Motor neuron (in vitro differentiated cells): ENCODE data around the gene GJA5. TPM values are rescaled to one million over a fixed set of nuclear protein-coding genes. Genes with fewer than 3 reads are reported as not detected.
"Not testable (repeated sequence)": the region's sequence is repeated elsewhere in the genome, so short reads cannot be mapped to it uniquely, and the experiment has no call there.

Experiments used
- ATAC-seq, 8 experiments: fragments of 200-7000 bp; cut with Tn5 transposase; replicated peaks in 6 of 8; 2 replicates each; pipeline ENCODE4 v1.8.0; 2021; ENCODE audit warnings: mild to moderate bottlenecking in 8 of 8, moderate library complexity in 8 of 8
- H3K27ac ChIP-seq, 2 donors: fragments of 250-450 bp; sonication (Bioruptor Pico); 2 replicates each; pipeline ENCODE4 v1.9.0; 2021; ENCODE audit warnings: antibody characterized with exemption in 2 of 2, mild to moderate bottlenecking in 2 of 2, moderate library complexity in 1 of 2
- H3K4me1 ChIP-seq, 2 donors: fragments of 250-450 bp; sonication (Bioruptor Pico); replicated peaks in 1 of 2; 2 replicates each; pipeline ENCODE4 v1.6.1; 2021; ENCODE audit warnings: antibody characterized with exemption in 2 of 2, mild to moderate bottlenecking in 2 of 2, moderate library complexity in 1 of 2
- H3K4me3 ChIP-seq, 5 donors: fragments of 250-450 bp; sonication (Bioruptor Pico); 2 replicates each; pipeline ENCODE4 v1.9.0; 2021; ENCODE audit warnings: antibody characterized with exemption in 5 of 5, mild to moderate bottlenecking in 5 of 5, moderate library complexity in 4 of 5
- WGBS, 10 experiments: fragments of 450-650 bp; shearing (Covaris generic); methylation state at CpG; one replicate each; pipeline ENCODE4 v1.0.0; 2022; 5-methylcytosine and 5-hydroxymethylcytosine counted together
- in situ Hi-C, 9 experiments: fragments of 400-800 bp; cut with MboI; loops; one replicate each; pipeline ENCODE4 v1.15.0; 2021; ENCODE audit warnings: low sequenced_read_pairs in 9 of 9, low pct_unique_long_range_greater_than_20kb in 2 of 9; ENCODE audit not compliant: unreplicated experiment in 9 of 9
- total RNA-seq, 8 experiments: library from RNA; unstranded; fragments of 300-600 nt; gene quantifications; 2 replicates each; pipeline versions ENCODE4 v1.2.3 to v1.2.4, GENCODE V29; 2022

Gene GJA5
- total RNA-seq, 8 experiments from 2014 or later = 0.14 to 2.0 (median 0.30) TPM

GRCh38 chr1:147741065-147741464, 19.3 kb downstream of the GJA5 start:
- 17 to 88% (median 58%) methylated on average over 1 of the region's 1 CpG; no CpG with 5 or more reads in 6 of the 10 experiments for WGBS, 10 experiments
- Histone ChIP-seq H3K27ac (no peak overlapping the region), H3K4me1 (no peaks in the 10 kb centered on the region), H3K4me3 (no peak overlapping the region)
- in situ Hi-C loops = loop anchor here in 2 of 9 experiments (25.0 kb wide), 2 partner anchors 121 to 146 kb away; no protein-coding TSS in a partner anchor
- ATAC-seq = peak in 1 of 8 experiments; percentile 61

DNA sequence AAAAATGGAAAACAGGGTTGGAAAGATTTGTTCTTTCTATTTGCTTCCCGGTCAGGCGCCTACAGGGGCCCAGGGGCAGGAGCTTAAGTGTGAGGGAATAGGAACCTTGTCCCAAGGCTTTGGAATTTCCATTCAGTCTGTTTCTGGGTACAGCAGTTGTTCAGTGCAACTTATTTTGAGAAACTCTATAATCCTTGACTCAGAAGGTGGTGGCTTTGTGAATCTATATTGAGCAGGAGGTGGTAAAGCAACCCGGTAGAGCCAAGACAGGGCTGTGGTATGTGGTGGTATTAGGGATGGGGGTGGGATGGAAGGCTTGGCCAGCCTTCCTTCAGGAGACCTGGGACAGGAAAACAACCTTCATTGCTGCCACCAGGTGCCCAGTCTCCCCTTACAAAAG, 20.0 kb downstream of the GJA5 start:
- Histone ChIP-seq H3K4me3 (no peak overlapping the region), H3K27ac (no peak overlapping the region), H3K4me1 (no peaks in the 10 kb centered on the region)
- 30 to 100% (median 82%) methylated on average over 1 to 3 of the region's 3 CpGs; no CpG with 5 or more reads in 3 of the 10 experiments for WGBS, 10 experiments
- no peak for ATAC-seq
- in situ Hi-C loops = loop anchor here in 2 of 9 experiments (25.0 kb wide), 2 partner anchors 122 to 147 kb away; no protein-coding TSS in a partner anchor

DNA sequence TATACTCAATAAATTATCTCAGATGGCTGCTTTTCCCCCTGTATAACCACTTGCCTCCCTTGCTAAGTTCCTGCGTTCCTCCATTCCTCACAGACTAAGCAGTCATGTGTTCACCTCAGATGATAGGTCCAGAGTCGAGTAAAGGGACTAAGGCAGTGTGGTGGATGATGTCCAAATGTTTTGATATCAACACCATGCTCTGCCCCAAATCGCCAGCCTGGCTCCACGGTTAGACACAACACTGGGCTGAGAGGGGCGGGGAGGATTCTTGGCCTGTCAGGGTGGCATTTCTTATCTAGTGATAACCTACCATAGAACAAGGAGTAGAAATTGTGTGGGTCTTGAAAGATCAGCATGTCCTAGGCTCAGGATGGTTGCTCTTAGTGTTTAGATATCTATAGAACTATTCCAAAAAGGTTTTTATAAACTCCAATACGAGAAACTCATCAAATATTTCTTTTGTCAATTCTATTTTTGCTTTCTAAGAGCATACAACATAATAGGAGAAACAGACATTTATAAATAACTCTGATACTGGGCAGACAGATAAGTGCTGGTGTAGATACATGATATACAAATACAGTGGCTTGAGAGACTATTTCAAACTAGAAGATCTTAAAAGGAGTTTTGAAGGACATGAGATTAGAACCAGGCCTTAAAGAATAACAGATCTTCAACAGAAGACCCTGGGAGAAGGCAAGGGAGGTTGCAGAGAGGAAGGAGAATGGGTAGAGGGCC, 21.5 kb downstream of the GJA5 start:
- in situ Hi-C loops = loop anchor here in 2 of 9 experiments (25.0 kb wide), 2 partner anchors 123 to 148 kb away; no protein-coding TSS in a partner anchor
- 40 to 100% (median 71%) methylated on average over 1 to 6 of the region's 6 CpGs for WGBS, 10 experiments
- Histone ChIP-seq H3K4me3 (no peak overlapping the region), H3K27ac (no peak overlapping the region), H3K4me1 (no peaks in the 10 kb centered on the region)
- no peak for ATAC-seq

DNA sequence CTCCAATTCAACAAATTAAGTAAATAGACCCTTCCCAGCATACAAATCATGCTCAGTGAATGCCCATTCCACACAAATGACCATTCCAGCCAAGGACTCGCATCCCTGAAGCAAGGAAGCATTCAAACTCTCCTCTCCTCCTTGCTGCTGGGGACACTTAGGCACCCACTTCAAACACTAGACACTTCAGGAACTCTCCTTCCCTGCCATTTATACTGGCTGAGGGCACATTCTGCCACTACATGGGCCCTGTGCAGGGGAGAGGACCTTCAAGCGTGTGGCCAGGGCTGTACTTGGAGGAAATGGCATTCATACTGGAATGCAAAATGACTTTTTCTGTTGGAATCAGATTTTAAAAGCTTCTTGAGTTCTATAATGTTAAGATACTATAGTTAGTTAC, 22.3 kb downstream of the GJA5 start:
- 75 to 100% (median 100%) methylated on average over 1 to 2 of the region's 2 CpGs; no CpG with 5 or more reads in 2 of the 10 experiments for WGBS, 10 experiments
- no peak for ATAC-seq

DNA sequence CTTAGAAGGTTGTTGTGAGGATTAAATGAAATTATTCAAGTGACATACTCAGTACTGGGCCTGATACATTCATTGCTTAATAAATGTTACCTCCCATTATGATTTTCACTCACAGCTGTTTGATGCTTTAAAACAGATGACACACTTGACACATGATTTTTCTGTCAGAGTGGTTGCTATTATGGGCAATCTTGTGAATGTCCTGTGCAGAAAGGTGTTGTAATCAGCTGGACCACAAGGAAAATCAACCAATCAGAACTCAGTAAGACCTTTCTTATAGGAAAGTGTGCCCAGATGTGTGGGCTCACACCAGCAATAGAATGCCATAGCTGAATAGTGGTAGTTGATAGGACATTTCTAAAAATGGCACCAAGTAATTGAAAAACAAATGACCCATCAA, 23.5 kb downstream of the GJA5 start:
- Histone ChIP-seq H3K4me1 (no peaks in the 10 kb centered on the region), H3K4me3 (no peak overlapping the region), H3K27ac (no peak overlapping the region)
- in situ Hi-C loops = loop anchor here in 2 of 9 experiments (25.0 kb wide), 2 partner anchors 125 to 150 kb away; no protein-coding TSS in a partner anchor
- peak in 2 of 8 experiments; percentile 40 to 48 for ATAC-seq

More for the DNA sequence above, 22.3 kb downstream of the GJA5 start:
- no peaks in the 10 kb centered on the region for H3K4me1 ChIP-seq
- no peak overlapping the region for H3K27ac ChIP-seq
- in situ Hi-C loops = loop anchor here in 2 of 9 experiments (25.0 kb wide), 2 partner anchors 124 to 149 kb away; no protein-coding TSS in a partner anchor
- H3K4me3 ChIP-seq = no peak overlapping the region

DNA sequence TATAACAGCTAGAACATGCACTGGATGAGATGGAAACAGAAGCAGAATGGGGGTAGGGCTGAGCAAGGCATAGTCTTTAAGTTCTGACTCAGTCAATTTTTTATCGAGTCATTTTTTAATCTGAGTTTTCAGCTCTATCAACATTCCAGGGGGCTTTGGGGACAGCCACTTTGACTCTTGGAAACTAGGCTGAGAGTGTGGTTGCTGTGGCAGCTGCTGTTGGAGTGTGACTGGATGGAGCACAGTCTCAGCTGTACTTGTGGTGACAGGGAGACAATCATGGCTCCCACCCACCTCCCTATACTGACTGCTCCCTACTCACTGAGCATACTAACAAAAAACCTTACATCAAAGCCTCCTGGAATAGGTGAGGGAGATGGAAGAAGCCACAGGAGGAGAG, 25.0 kb downstream of the GJA5 start:
- no peak for ATAC-seq

DNA sequence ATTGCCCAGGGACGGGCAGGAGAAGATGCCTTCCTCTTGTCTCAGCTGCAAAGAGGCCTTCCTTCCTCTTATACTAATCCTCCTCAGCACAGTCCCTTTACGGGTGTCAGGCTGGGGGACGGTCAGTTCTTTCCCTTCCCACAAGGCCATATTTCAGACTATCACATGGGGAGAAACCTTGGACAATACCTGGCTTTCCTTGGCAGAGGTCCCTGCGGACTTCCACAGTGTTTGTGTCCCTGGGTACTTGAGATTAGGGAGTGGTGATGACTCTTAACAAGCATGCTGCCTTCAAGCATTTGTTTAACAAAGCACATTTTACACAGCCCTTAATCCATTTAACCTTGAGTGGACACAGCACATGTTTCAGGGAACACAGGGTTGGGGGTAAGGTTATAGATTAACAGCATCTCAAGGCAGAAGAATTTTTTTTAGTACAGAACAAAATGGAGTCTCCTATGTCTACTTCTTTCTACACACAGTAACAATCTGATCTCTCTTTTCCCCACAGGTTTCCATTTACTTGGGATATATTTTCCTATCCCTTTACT, 26.0 kb downstream of the GJA5 start:
- ATAC-seq, H3K4me3 ChIP-seq, H3K27ac ChIP-seq, H3K4me1 ChIP-seq: not testable (repeated sequence)
- WGBS, 10 experiments = 60 to 77% (median 69%) methylated on average over 1 to 4 of the region's 4 CpGs; no CpG with 5 or more reads in 6 of the 10 experiments
- in situ Hi-C loops = loop anchor here in 2 of 9 experiments (25.0 kb wide), 2 partner anchors 128 to 153 kb away; no protein-coding TSS in a partner anchor

More for the DNA sequence above, 25.0 kb downstream of the GJA5 start:
- WGBS, 10 experiments = 88 to 100% (median 100%) methylated on average over 1 of the region's 1 CpG; no CpG with 5 or more reads in 6 of the 10 experiments
- in situ Hi-C loops = loop anchor here in 2 of 9 experiments (25.0 kb wide), 2 partner anchors 127 to 152 kb away; no protein-coding TSS in a partner anchor
- H3K4me1 ChIP-seq = no peaks in the 10 kb centered on the region
- no peak overlapping the region for H3K4me3 ChIP-seq
- no peak overlapping the region for H3K27ac ChIP-seq

GRCh38 chr1:147729315-147729714, 31.1 kb downstream of the GJA5 start:
- H3K4me1 ChIP-seq = peaks cover 0 to 9% of the 10 kb centered on the region in 2 donors
- in situ Hi-C loops = loop anchor here in 2 of 9 experiments (25.0 kb wide), 2 partner anchors 133 to 158 kb away; no protein-coding TSS in a partner anchor
- WGBS, 10 experiments = 13 to 100% (median 90%) methylated on average over 1 to 2 of the region's 2 CpGs
- H3K27ac ChIP-seq = no peak overlapping the region
- peak in 3 of 8 experiments; percentile 41 to 99 (median 62) for ATAC-seq
- H3K4me3 ChIP-seq = no peak overlapping the region

- 0 to 43% (median 29%) methylated on average over 1 to 2 of the region's 2 CpGs; no CpG with 5 or more reads in 3 of the 10 experiments for WGBS, 10 experiments
- Histone ChIP-seq H3K4me1 (peaks cover 0 to 9% of the 10 kb centered on the region in 2 donors), H3K4me3 (no peak overlapping the region), H3K27ac (no peak overlapping the region)
- peak in 1 of 8 experiments; percentile 74 for ATAC-seq
- in situ Hi-C loops = loop anchor here in 2 of 9 experiments (25.0 kb wide), 2 partner anchors 136 to 161 kb away; no protein-coding TSS in a partner anchor
Measured at GRCh38 chr1:147726168-147726567, 34.2 kb downstream of the GJA5 start.

DNA sequence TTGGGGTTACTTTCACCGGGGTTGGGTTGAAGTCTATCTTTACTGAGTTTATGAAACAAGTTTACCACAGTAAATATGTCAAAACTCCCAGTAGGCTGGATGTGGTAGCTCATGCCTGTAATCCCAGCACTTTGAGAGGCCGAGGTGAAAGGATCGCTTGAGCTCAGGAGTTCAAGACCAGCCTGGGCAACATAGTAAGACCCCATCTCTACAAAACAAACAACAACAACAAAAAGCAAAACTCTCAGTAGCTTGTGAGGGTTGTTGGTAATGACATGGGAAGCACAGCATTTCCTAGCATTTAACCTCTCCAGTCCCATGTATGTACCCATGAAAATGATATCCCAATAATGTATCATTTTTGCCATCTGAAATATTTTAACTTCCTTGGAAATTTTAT, 34.7 kb downstream of the GJA5 start:
- Histone ChIP-seq H3K4me3 (no peak overlapping the region), H3K4me1 (peaks cover 0 to 9% of the 10 kb centered on the region in 2 donors), H3K27ac (no peak overlapping the region)
- in situ Hi-C loops = loop anchor here in 2 of 9 experiments (25.0 kb wide), 2 partner anchors 137 to 162 kb away; no protein-coding TSS in a partner anchor
- WGBS, 10 experiments = 80 to 100% (median 90%) methylated on average over 1 to 3 of the region's 3 CpGs; no CpG with 5 or more reads in 1 of the 10 experiments
- ATAC-seq = no peak

DNA sequence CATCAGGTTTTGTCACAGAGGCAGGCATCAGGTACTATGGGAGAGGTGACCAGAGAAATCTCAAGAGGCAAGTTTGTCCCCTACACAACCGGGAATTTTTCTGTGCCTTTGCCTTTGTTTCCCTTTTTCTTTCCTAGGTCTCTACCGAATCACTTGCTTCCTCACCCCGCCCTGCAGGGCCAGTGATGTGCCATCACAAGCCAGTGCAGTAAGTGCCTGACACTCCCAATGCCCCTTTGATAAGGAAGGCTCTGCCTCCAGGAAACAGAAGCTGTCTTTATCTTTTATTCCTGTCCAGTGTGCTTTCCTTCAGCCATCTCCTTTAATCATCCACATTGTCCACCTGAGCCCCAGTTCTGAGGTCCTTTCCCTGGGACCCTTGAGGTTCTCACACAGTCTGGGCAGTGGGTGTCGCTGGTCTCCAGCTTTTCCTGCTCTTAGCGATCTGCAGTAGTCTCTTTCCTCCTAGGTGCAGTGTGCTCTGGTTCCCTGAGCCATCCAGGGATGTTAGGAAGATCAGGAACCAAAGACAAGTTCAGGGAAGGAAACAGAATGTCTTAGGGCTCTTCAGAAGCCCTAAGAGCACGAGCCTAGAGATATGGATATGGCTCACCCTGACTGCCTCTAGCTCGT, 36.6 kb downstream of the GJA5 start:
- no peak overlapping the region for H3K27ac ChIP-seq
- in situ Hi-C loops = loop anchor here in 3 of 9 experiments (5.0 to 25.0 kb wide), 2 partner anchors 163 kb away; no protein-coding TSS in a partner anchor
- H3K4me3 ChIP-seq = no peak overlapping the region
- peak; percentile 14 to 93 (median 72) for ATAC-seq
- peaks cover 0 to 9% of the 10 kb centered on the region in 2 donors for H3K4me1 ChIP-seq
- 26 to 100% (median 61%) methylated on average over 1 to 7 of the region's 7 CpGs; no CpG with 5 or more reads in 1 of the 10 experiments for WGBS, 10 experiments

- 0 to 100% (median 90%) methylated on average over 1 to 2 of the region's 2 CpGs; no CpG with 5 or more reads in 5 of the 10 experiments for WGBS, 10 experiments
- no peak overlapping the region for H3K4me3 ChIP-seq
- in situ Hi-C loops = loop anchor here in 3 of 9 experiments (5.0 to 25.0 kb wide), 2 partner anchors 165 kb away; no protein-coding TSS in a partner anchor
- H3K27ac ChIP-seq = no peak overlapping the region
- H3K4me1 ChIP-seq = peaks cover 0 to 9% of the 10 kb centered on the region in 2 donors
- ATAC-seq = peak in 1 of 8 experiments; percentile 3
Measured at GRCh38 chr1:147722124-147722523, 38.3 kb downstream of the GJA5 start.
